SK-N-SH treated with all-trans-retinoic acid at 6 μM for 48 hours (cell line): Measurements from ENCODE around the gene HRH3.

Source experiments
- ATAC-seq: fragments of 200-7000 bp; cut with Tn5 transposase; 3 replicates; pipeline ENCODE4 v1.9.1; 2020; ENCODE audit warnings: mild to moderate bottlenecking, moderate library complexity
- ARNTL ChIP-seq: fragments of 450-650 bp; formaldehyde crosslinking; IDR thresholded peaks from 2 replicates; pipeline ENCODE4 v1.5.0; 2020; ENCODE audit warnings: low read depth, mild to moderate bottlenecking, moderate library complexity, borderline replicate concordance
- BACH2 ChIP-seq: fragments of 250-450 bp; sonication (Bioruptor Pico); IDR thresholded peaks from 2 replicates; pipeline ENCODE4 v1.9.0; 2021; ENCODE audit warnings: mild to moderate bottlenecking, borderline replicate concordance
- CSDC2 ChIP-seq: fragments of 250-450 bp; sonication (Bioruptor Pico); IDR thresholded peaks from 2 replicates; pipeline ENCODE4 v1.5.0; 2020; ENCODE audit warnings: mild to moderate bottlenecking, moderate library complexity
- CSRNP3 ChIP-seq: fragments of 250-450 bp; sonication (Bioruptor Pico); IDR thresholded peaks from 2 replicates; pipeline ENCODE4 v1.5.1; 2021; ENCODE audit warnings: mild to moderate bottlenecking, moderate library complexity
- GLIS3 ChIP-seq: fragments of 250-450 bp; sonication (Bioruptor Pico); IDR thresholded peaks from 2 replicates; pipeline ENCODE4 v1.5.0; 2020; ENCODE audit warnings: mild to moderate bottlenecking, moderate library complexity
- ISL1 ChIP-seq: fragments of 250-450 bp; sonication (Bioruptor Pico); IDR thresholded peaks from 2 replicates; pipeline ENCODE4 v2.1.2; 2022; ENCODE audit warnings: mild to moderate bottlenecking, moderate library complexity
- OSR1 ChIP-seq: fragments of 250-450 bp; sonication (Bioruptor Pico); IDR thresholded peaks from 2 replicates; pipeline ENCODE4 v1.8.0; 2022; ENCODE audit warnings: moderate library complexity, mild to moderate bottlenecking, inconsistent platforms
- PATZ1 ChIP-seq: fragments of 250-450 bp; sonication (Bioruptor Pico); IDR thresholded peaks from 2 replicates; pipeline ENCODE4 v1.8.0; 2020; ENCODE audit warnings: mild to moderate bottlenecking, moderate library complexity, borderline replicate concordance
- POU6F1 ChIP-seq: fragments of 250-450 bp; sonication (Bioruptor Pico); IDR thresholded peaks from 2 replicates; pipeline ENCODE4 v1.8.0; 2021; ENCODE audit warnings: low read depth, mild to moderate bottlenecking, moderate library complexity, borderline replicate concordance
- RARB ChIP-seq: fragments of 250-450 bp; sonication (Bioruptor Pico); IDR thresholded peaks from 2 replicates; pipeline ENCODE4 v1.8.0; 2021; ENCODE audit warnings: mild to moderate bottlenecking, moderate library complexity
- SNAI2 ChIP-seq: fragments of 250-450 bp; sonication (Bioruptor Pico); IDR thresholded peaks from 2 replicates; pipeline ENCODE4 v1.5.0; 2020; ENCODE audit warnings: mild to moderate bottlenecking, moderate library complexity
- TCF4 ChIP-seq: fragments of 250-450 bp; sonication (Bioruptor Pico); IDR thresholded peaks from 2 replicates; pipeline ENCODE4 v1.8.0; 2021; ENCODE audit warnings: mild to moderate bottlenecking, moderate library complexity, borderline replicate concordance
- TOX ChIP-seq: fragments of 250-450 bp; sonication (Bioruptor Pico); IDR thresholded peaks from 2 replicates; pipeline ENCODE4 v1.8.0; 2021; ENCODE audit warnings: mild to moderate bottlenecking, moderate library complexity, borderline replicate concordance
- ZC3H10 ChIP-seq: fragments of 250-450 bp; sonication (Bioruptor Pico); IDR thresholded peaks from 2 replicates; pipeline ENCODE4 v1.5.1; 2021; ENCODE audit warnings: mild to moderate bottlenecking, moderate library complexity
- ZFP3 ChIP-seq: fragments of 250-450 bp; sonication (Bioruptor Pico); IDR thresholded peaks from 2 replicates; pipeline ENCODE4 v1.5.0; 2020; ENCODE audit warnings: mild to moderate bottlenecking, moderate library complexity
- ZFP30 ChIP-seq: fragments of 450-650 bp; formaldehyde crosslinking; IDR thresholded peaks from 2 replicates; pipeline ENCODE4 v1.5.0; 2022; ENCODE audit warnings: mild to moderate bottlenecking, moderate library complexity
- ZNF565 ChIP-seq: fragments of 450-650 bp; formaldehyde crosslinking; conservative IDR thresholded peaks from 2 replicates; pipeline ENCODE4 v1.5.0; 2020; ENCODE audit warnings: low read depth, mild to moderate bottlenecking, moderate library complexity
- ZNF70 ChIP-seq: fragments of 450-650 bp; formaldehyde crosslinking; IDR thresholded peaks from 2 replicates; pipeline ENCODE4 v1.5.0; 2020; ENCODE audit warnings: mild to moderate bottlenecking, moderate library complexity
- ZNF8 ChIP-seq: fragments of 450-650 bp; formaldehyde crosslinking; IDR thresholded peaks from 2 replicates; pipeline ENCODE4 v1.5.0; 2020; ENCODE audit warnings: mild to moderate bottlenecking, moderate library complexity
- TF ChIP-seq, protein P1 (sequence below): fragments of 250-450 bp; sonication (Bioruptor Pico); IDR thresholded peaks from 2 replicates; pipeline ENCODE4 v1.5.0; 2020; ENCODE audit warnings: mild to moderate bottlenecking, moderate library complexity

The HRH3 gene

GRCh38 chr20:62219992-62220665 lies at the start of gene HRH3:
Gene HRH3 (minus strand): TSS chr20:62220278. CDS start chr20:62219970, 308 bp downstream.
- peak; percentile 60 for ATAC-seq
- TF ChIP-seq BACH2 (CRISPR knock-in tag) (no peak), RARB (no peak), GLIS3 (CRISPR knock-in tag) (no peak), POU6F1 (CRISPR knock-in tag) (no peak), ZNF70 (CRISPR knock-in tag) (no peak), PATZ1 (CRISPR knock-in tag) (no peak), ISL1 (CRISPR knock-in tag) (no peak), ZNF8 (CRISPR knock-in tag) (no peak), ARNTL (CRISPR knock-in tag) (no peak), SNAI2 (CRISPR knock-in tag) (no peak), CSDC2 (CRISPR knock-in tag) (no peak), ZC3H10 (CRISPR knock-in tag) (no peak)

GRCh38 chr20:62269871-62270270 lies 49.8 kb upstream of the HRH3 start:
- no peak for ATAC-seq
- no peak for TF ChIP-seq ZFP3 (CRISPR knock-in tag)
- TF ChIP-seq ZNF70 (CRISPR knock-in tag) = no peak
- TF ChIP-seq ZNF8 (CRISPR knock-in tag) = no peak
- TF ChIP-seq ZNF565 = no peak
- TF ChIP-seq OSR1 (CRISPR knock-in tag) = no peak
- no peak for TF ChIP-seq TCF4 (CRISPR knock-in tag)
- TF ChIP-seq BACH2 (CRISPR knock-in tag) = no peak
- TF ChIP-seq, protein P1, sequence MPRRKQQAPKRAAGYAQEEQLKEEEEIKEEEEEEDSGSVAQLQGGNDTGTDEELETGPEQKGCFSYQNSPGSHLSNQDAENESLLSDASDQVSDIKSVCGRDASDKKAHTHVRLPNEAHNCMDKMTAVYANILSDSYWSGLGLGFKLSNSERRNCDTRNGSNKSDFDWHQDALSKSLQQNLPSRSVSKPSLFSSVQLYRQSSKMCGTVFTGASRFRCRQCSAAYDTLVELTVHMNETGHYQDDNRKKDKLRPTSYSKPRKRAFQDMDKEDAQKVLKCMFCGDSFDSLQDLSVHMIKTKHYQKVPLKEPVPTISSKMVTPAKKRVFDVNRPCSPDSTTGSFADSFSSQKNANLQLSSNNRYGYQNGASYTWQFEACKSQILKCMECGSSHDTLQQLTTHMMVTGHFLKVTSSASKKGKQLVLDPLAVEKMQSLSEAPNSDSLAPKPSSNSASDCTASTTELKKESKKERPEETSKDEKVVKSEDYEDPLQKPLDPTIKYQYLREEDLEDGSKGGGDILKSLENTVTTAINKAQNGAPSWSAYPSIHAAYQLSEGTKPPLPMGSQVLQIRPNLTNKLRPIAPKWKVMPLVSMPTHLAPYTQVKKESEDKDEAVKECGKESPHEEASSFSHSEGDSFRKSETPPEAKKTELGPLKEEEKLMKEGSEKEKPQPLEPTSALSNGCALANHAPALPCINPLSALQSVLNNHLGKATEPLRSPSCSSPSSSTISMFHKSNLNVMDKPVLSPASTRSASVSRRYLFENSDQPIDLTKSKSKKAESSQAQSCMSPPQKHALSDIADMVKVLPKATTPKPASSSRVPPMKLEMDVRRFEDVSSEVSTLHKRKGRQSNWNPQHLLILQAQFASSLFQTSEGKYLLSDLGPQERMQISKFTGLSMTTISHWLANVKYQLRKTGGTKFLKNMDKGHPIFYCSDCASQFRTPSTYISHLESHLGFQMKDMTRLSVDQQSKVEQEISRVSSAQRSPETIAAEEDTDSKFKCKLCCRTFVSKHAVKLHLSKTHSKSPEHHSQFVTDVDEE (CRISPR knock-in tag) = no peak
- TF ChIP-seq CSRNP3 (CRISPR knock-in tag) = no peak
- no peak for TF ChIP-seq CSDC2 (CRISPR knock-in tag)
- no peak for TF ChIP-seq PATZ1 (CRISPR knock-in tag)
- no peak for TF ChIP-seq ISL1 (CRISPR knock-in tag)
- TF ChIP-seq TOX = no peak
- TF ChIP-seq RARB = no peak
- TF ChIP-seq ZFP30 = no peak
- TF ChIP-seq POU6F1 (CRISPR knock-in tag) = no peak
- TF ChIP-seq, all 23 proteins: peak for 0
